Bronchial epithelial cell (primary cell): Measurements from ENCODE around the gene NOX1. TPM values are rescaled to one million over a fixed set of nuclear protein-coding genes. Genes with fewer than 3 reads are reported as not detected.
A peak's percentile ranks its signal among the peaks of the same experiment; 100 is the strongest.
"Not testable (repeated sequence)": the region's sequence is repeated elsewhere in the genome, so short reads cannot be mapped to it uniquely, and the experiment has no call there.

Experiments used
- DNase-seq: peaks from one replicate; pipeline ENCODE4 v3.0.0-alpha.2; 2010; ENCODE audit warnings: low read depth
- FAIRE-seq: peaks from 2 replicates; lab custom pipeline; 2011; peaks lifted over from hg19 to GRCh38; lab: Jason Lieb, UNC
- H3K27me3 ChIP-seq: 2 replicates; pipeline ENCODE4 v1.5.1; 2011; ENCODE audit warnings: low read length; ENCODE audit not compliant: control insufficient read depth, insufficient read depth
- H3K36me3 ChIP-seq: 2 replicates; pipeline ENCODE4 v1.5.1; 2011; ENCODE audit warnings: low read length; ENCODE audit not compliant: control insufficient read depth, insufficient read depth
- H3K4me3 ChIP-seq: 2 replicates; pipeline ENCODE4 v1.5.1; 2011; ENCODE audit warnings: mild to moderate bottlenecking, low read depth, low read length, control low read depth
- CTCF ChIP-seq: IDR thresholded peaks from 2 replicates; pipeline ENCODE4 v1.5.1; 2011; ENCODE audit warnings: mild to moderate bottlenecking, moderate library complexity, low read length, control low read depth, inconsistent platforms; ENCODE audit not compliant: insufficient read depth, severe bottlenecking
- total RNA-seq: library from RNA; depleted of rRNA; stranded (reverse); fragments of >200 nt; gene quantifications from 2 replicates; pipeline ENCODE4 v1.2.1, GENCODE V29; 2014

The NOX1 gene
- total RNA-seq, 1 donor from 2014 or later = not detected

GRCh38 chrX:100798484-100799214 lies 75.5 kb downstream of the NOX1 start:
- no peaks in the 10 kb centered on the region for H3K27me3 ChIP-seq
- no peak overlapping the region for H3K4me3 ChIP-seq
- FAIRE-seq = no peak
- H3K36me3 ChIP-seq = no peaks in the 10 kb centered on the region
- TF ChIP-seq CTCF = no peak
- no peak for DNase-seq

GRCh38 chrX:100797359-100797758 lies 76.8 kb downstream of the NOX1 start:
- TF ChIP-seq CTCF = no peak
- no peaks in the 10 kb centered on the region for H3K36me3 ChIP-seq
- DNase-seq (no peak), FAIRE-seq (peak; percentile 50)
- no peak overlapping the region for H3K4me3 ChIP-seq
- no peaks in the 10 kb centered on the region for H3K27me3 ChIP-seq

GRCh38 chrX:100796371-100796770 lies 77.8 kb downstream of the NOX1 start:
- H3K27me3 ChIP-seq, H3K4me3 ChIP-seq, DNase-seq, FAIRE-seq, H3K36me3 ChIP-seq: not testable (repeated sequence)

Other genes starting within 250 kb of the NOX1 start
- gene TSPAN6, start 237.6 kb downstream of the NOX1 start, total RNA-seq = 16.6 and 18.1 TPM in 2 replicates
- gene SRPX2, start 230.2 kb downstream of the NOX1 start, total RNA-seq = 9.0 and 31.6 TPM in 2 replicates
- gene SYTL4, start 142.2 kb downstream of the NOX1 start, total RNA-seq = 0.26 and 0.77 TPM in 2 replicates
- gene CSTF2, start 54.0 kb downstream of the NOX1 start, total RNA-seq = 12.1 and 19.2 TPM in 2 replicates
- under 0.01 and 1.9 TPM in 2 replicates for gene XKRX, start 54.6 kb upstream of the NOX1 start, total RNA-seq
- not detected in 2 replicates for gene ARL13A, start 95.3 kb upstream of the NOX1 start, total RNA-seq
- gene TRMT2B, start 177.8 kb upstream of the NOX1 start, total RNA-seq = 8.4 and 13.6 TPM in 2 replicates
- gene TMEM35A, start 204.5 kb upstream of the NOX1 start, total RNA-seq = not detected in 2 replicates
- 1.0 and 1.6 TPM in 2 replicates for gene CENPI, start 223.8 kb upstream of the NOX1 start, total RNA-seq